ENCODE data around the gene GOT1.

- TF ChIP-seq, protein P1, sequence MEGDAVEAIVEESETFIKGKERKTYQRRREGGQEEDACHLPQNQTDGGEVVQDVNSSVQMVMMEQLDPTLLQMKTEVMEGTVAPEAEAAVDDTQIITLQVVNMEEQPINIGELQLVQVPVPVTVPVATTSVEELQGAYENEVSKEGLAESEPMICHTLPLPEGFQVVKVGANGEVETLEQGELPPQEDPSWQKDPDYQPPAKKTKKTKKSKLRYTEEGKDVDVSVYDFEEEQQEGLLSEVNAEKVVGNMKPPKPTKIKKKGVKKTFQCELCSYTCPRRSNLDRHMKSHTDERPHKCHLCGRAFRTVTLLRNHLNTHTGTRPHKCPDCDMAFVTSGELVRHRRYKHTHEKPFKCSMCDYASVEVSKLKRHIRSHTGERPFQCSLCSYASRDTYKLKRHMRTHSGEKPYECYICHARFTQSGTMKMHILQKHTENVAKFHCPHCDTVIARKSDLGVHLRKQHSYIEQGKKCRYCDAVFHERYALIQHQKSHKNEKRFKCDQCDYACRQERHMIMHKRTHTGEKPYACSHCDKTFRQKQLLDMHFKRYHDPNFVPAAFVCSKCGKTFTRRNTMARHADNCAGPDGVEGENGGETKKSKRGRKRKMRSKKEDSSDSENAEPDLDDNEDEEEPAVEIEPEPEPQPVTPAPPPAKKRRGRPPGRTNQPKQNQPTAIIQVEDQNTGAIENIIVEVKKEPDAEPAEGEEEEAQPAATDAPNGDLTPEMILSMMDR (conservative IDR thresholded peaks at IDR 0.05; ENCODE audit: low read depth, low read length): no peak
- TF ChIP-seq EZH2 (IDR thresholded peaks at IDR 0.05; ENCODE audit: low read length, unreplicated experiment): no peak
- no peak for TF ChIP-seq EZH2phosphoT487 (IDR thresholded peaks at IDR 0.05; ENCODE audit: borderline replicate concordance, low read length)
Observed at GRCh38 chr10:99382176-99382575, 48.2 kb downstream of the GOT1 start.
